Motor neuron (in vitro differentiated cells): ENCODE data around the gene ZNF467. TPM values are rescaled to one million over a fixed set of nuclear protein-coding genes. Genes with fewer than 3 reads are reported as not detected.
A peak's percentile ranks its signal among the peaks of the same experiment; 100 is the strongest.

Source experiments
- ATAC-seq, 8 experiments: fragments of 200-7000 bp; cut with Tn5 transposase; replicated peaks in 6 of 8; 2 replicates each; pipeline ENCODE4 v1.8.0; 2021; ENCODE audit warnings: mild to moderate bottlenecking in 8 of 8, moderate library complexity in 8 of 8
- H3K27ac ChIP-seq, 2 donors: fragments of 250-450 bp; sonication (Bioruptor Pico); 2 replicates each; pipeline ENCODE4 v1.9.0; 2021; ENCODE audit warnings: antibody characterized with exemption in 2 of 2, mild to moderate bottlenecking in 2 of 2, moderate library complexity in 1 of 2
- H3K4me1 ChIP-seq, 2 donors: fragments of 250-450 bp; sonication (Bioruptor Pico); replicated peaks in 1 of 2; 2 replicates each; pipeline ENCODE4 v1.6.1; 2021; ENCODE audit warnings: antibody characterized with exemption in 2 of 2, mild to moderate bottlenecking in 2 of 2, moderate library complexity in 1 of 2
- H3K4me3 ChIP-seq, 5 donors: fragments of 250-450 bp; sonication (Bioruptor Pico); 2 replicates each; pipeline ENCODE4 v1.9.0; 2021; ENCODE audit warnings: antibody characterized with exemption in 5 of 5, mild to moderate bottlenecking in 5 of 5, moderate library complexity in 4 of 5
- WGBS, 10 experiments: fragments of 450-650 bp; shearing (Covaris generic); methylation state at CpG; one replicate each; pipeline ENCODE4 v1.0.0; 2022; 5-methylcytosine and 5-hydroxymethylcytosine counted together
- in situ Hi-C, 9 experiments: fragments of 400-800 bp; cut with MboI; loops; one replicate each; pipeline ENCODE4 v1.15.0; 2021; ENCODE audit warnings: low sequenced_read_pairs in 9 of 9, low pct_unique_long_range_greater_than_20kb in 2 of 9; ENCODE audit not compliant: unreplicated experiment in 9 of 9
- total RNA-seq, 8 experiments: library from RNA; unstranded; fragments of 300-600 nt; gene quantifications; 2 replicates each; pipeline versions ENCODE4 v1.2.3 to v1.2.4, GENCODE V29; 2022

ZNF467 gene
- total RNA-seq, 8 experiments from 2014 or later, result 0.71 to 7.7 (median 5.1) TPM

DNA sequence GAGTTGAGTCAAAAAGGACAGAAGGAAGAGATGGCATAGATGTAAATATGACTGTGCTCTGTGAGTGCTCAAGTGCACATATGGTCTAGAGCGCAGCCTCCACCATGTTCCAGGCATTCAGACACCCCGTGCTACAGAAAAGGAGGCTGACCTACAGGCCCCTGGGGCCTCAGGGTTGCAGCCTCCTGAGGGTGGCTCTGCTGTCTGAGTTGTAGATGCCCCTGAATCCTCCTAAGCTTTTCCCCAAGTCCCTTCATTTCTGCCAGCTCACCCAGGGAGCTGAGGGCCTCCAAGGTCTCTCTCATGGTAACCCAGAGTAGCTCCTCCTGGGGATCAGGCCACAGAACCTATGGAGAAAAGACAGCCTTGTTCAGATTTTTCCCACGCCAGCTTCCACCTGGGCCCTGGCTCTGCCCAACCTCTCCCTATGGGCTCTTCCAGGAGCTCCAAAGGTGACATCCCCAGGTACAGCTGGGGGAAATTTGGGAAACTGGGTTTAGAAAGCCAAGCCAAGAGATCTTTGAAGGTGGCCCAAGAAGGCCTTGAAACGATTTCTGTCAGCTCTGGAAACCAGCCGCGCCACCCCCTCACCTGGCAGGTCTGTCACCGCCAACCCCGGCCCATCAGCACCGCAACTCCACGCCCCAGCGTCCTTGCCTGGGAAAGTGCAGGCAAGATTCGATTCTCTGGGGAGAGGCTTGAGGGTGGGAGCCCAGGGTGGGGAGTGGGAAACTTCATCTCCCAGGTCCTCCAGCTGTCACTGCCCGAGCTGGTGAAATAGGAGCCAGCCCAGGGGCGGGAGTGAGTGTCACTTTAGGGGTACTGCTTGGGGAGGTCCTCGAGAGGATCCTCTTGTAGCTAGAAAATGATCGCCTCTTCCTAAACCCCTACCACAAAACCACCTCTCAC lies 2.4 kb downstream of the ZNF467 start:
- ATAC-seq, result peak in 7 of 8 experiments; percentile 3 to 37 (median 31)
- Histone ChIP-seq H3K4me1 (peaks cover 27 to 30% of the 10 kb centered on the region in 2 donors), H3K27ac (peak overlapping the region; percentile 13 to 74), H3K4me3 (peak overlapping the region; percentile 29 to 54 (median 40))
- in situ Hi-C loops, result loop anchor here in 1 of 9 experiments (25.0 kb wide), 1 partner anchor 109 kb away; no protein-coding TSS in a partner anchor
- WGBS, 10 experiments, result 43 to 100% (median 96%) methylated on average over 1 to 2 of the region's 16 CpGs; no CpG with 5 or more reads in 4 of the 10 experiments

DNA sequence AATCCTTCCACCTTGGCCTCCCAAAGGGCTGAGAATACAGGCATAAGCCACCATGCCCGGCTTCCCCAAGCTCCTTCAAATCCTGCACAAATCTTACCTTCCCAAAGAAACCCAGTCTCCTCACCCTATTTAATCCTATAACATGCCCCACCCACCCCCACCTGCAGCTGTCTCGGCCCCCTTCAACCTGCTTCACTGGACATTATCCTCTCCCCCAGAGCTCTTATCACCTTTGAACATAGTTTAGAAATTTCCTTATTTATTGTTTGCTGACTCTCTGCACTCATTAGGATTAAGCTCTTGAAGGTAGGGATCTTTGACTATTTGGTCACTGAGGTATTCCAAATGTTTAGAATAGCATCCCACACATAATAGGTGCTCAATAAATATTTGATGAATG lies 3.5 kb downstream of the ZNF467 start:
- ATAC-seq, result no peak
- in situ Hi-C loops, result loop anchor here in 1 of 9 experiments (25.0 kb wide), 1 partner anchor 108 kb away; no protein-coding TSS in a partner anchor
- no peak overlapping the region for H3K4me3 ChIP-seq
- WGBS, 10 experiments, result no CpG with 5 or more reads among the region's 2 CpGs
- peaks cover 19 to 21% of the 10 kb centered on the region in 2 donors for H3K4me1 ChIP-seq
- no peak overlapping the region for H3K27ac ChIP-seq

DNA sequence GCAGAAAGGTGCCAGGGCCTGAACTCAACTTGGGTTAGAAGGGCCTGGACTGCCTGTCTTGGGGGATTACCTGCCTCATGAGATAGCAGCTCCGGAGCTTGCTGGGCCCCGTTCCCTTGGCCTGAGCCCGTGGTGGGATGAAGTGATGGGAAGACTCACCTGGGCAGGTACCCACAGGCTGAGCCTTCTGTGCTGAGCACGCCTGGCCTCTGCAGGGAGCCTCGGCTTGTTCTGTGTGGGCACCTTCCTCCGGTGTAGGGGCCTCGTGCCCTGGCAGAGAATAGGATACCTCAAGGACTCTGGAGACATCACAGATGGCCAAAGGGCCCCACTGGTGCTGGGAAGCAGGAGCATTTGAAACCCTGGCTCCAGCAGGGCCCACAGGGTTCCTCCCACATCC lies 4.5 kb downstream of the ZNF467 start:
- Histone ChIP-seq H3K27ac (no peak overlapping the region), H3K4me1 (peaks cover 10 to 21% of the 10 kb centered on the region in 2 donors), H3K4me3 (no peak overlapping the region)
- no peak for ATAC-seq
- in situ Hi-C loops, result loop anchor here in 1 of 9 experiments (25.0 kb wide), 1 partner anchor 107 kb away; no protein-coding TSS in a partner anchor
- 80 to 88% methylated on average over 1 to 4 of the region's 7 CpGs; no CpG with 5 or more reads in 8 of the 10 experiments for WGBS, 10 experiments

DNA sequence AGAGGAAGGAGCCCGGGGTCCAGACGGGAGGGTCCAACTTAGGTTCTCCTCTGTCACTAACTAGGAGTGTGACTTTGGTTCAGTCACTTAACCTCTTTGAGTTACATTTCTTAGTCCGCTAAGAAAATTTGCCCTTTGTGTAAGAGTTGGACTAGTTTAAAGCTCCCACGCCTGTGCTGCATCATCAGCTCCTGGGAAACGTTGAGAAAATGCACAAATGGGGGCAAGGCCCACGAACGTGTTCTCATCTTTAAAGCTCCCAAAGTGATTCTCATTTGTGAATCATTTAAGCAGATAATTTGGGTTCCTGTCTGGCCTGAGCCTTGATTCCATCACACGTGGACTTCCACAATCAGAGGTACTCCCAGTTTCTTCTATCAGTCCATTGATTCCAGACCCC lies 6.3 kb downstream of the ZNF467 start:
- ATAC-seq, result no peak
- 14 to 100% (median 84%) methylated on average over 2 to 7 of the region's 8 CpGs; no CpG with 5 or more reads in 3 of the 10 experiments for WGBS, 10 experiments
- Histone ChIP-seq H3K27ac (no peak overlapping the region), H3K4me3 (no peak overlapping the region), H3K4me1 (peaks cover 9 to 17% of the 10 kb centered on the region in 2 donors)
- in situ Hi-C loops, result loop anchor here in 1 of 9 experiments (25.0 kb wide), 1 partner anchor 105 kb away; no protein-coding TSS in a partner anchor

DNA sequence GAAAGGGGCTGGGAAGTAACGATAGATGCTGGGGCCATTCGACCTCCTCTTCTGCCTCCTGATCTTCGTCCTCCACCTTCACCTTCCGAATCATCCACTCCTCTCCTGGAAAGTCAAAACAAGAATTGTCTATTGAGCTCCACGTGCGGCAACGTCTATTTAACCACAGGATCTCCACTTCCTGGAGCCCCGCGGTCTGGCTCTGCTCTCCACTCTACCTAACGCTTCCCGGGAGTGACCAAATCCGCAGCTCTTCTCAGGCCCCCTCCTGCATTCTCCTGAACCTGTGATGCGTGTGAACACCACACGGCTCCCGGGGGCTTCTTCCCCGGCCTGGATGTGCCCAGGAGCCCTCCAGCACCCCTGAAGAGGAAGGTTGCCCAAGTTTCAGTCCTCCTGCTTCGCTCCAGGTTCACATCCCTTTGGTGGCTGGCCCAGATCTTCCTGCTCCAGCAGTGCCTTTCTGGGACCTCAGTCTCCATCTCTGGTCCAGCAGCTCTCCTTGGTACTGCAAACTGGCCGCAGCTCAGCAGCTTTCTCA lies 7.2 kb downstream of the ZNF467 start:
- H3K27ac ChIP-seq, result no peak overlapping the region
- peak in 1 of 8 experiments; percentile 2 for ATAC-seq
- peaks cover 9 to 15% of the 10 kb centered on the region in 2 donors for H3K4me1 ChIP-seq
- 24 to 100% (median 60%) methylated on average over 1 to 14 of the region's 18 CpGs; no CpG with 5 or more reads in 4 of the 10 experiments for WGBS, 10 experiments
- in situ Hi-C loops, result loop anchor here in 1 of 9 experiments (25.0 kb wide), 1 partner anchor 104 kb away; no protein-coding TSS in a partner anchor
- H3K4me3 ChIP-seq, result peak overlapping the region in 2 of 5 donors; percentile 22 to 27

DNA sequence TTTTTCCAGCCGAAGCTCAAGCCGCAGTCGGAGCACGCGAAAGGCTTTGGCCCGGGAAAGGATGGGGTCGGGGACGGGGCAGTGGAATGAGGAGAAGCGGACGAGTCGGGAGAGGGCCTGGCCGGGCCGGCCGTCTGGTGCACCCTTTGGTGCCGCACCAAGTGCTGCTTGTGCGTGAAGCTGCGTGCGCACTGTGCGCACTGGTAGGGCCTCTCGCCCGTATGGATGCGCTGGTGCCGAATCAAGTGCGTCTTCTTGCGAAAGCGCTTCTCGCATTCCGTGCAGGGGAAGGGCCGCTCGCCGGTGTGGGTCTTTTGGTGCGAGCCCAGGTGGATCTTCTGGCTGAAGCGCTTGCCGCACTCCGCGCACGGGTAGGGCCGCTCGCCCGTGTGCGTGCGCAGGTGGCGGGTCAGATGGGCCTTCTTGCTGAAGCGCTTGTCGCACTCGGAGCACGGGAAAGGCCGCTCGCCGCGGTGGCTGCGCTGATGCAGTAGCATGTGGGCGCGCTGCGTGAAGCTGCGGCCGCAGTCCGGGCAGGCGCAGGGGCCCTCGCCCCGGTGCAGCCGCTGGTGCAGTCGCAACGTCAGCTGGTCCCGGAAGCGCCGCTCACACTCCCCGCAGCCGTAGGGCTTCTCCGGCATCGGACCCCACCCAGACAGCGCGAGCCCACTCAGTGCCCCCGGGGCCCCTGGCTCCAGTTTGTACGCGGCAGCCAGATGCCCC lies 7.8 kb downstream of the ZNF467 start:
- in situ Hi-C loops, result loop anchor here in 1 of 9 experiments (25.0 kb wide), 1 partner anchor 103 kb away; no protein-coding TSS in a partner anchor
- peaks cover 2 to 9% of the 10 kb centered on the region in 2 donors for H3K4me1 ChIP-seq
- H3K27ac ChIP-seq, result no peak overlapping the region
- H3K4me3 ChIP-seq, result peak overlapping the region in 3 of 5 donors; percentile 19 to 27 (median 22)
- WGBS, 10 experiments, result 0 to 100% (median 10%) methylated on average over 1 to 7 of the region's 76 CpGs; no CpG with 5 or more reads in 3 of the 10 experiments
- peak in 4 of 8 experiments; percentile 68 to 76 (median 72) for ATAC-seq

DNA sequence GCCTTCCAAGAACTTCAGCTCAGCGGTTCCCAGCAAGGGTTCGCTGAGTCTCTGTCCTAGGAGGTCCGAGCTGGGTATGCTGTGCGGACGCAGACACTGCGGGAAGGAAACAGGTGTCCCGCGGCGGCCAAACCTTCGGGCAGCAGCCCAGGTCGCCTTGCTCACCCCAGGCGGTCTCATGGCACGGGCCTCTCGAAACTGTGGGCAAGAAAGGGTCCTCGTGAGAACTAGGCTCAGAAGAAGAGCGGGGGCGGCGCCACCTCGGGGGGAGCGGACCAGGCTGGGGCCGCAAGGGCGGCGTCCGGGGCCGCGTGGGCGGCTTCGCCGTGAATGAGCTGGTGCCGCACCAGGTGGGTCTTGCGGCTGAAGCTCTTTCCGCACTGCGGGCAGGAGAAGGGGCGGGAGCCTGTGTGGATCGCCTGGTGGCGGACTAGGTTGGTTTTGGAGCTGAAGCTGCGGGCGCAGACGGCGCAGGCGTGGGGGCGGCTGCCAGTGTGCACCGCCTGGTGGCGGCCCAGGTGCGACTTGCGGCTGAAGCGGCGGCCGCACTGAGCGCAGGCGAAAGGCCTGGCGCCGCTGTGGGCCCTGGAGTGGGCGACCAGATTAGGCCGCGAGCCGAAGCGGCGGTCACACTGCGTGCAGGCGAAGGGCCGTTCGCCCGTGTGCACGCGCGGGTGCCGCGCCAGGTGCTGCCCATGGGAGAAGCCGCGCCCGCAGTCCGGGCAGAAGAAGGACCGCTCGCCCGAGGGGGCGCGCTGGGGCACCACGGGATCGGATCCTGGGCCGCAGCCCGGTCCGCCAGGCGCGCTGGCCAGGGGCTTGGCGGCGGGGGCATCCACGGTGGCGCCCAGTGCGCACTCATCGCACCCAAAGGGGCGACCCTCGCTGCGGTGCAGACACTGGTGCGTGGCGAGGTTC lies 8.6 kb downstream of the ZNF467 start:
- peak overlapping the region in 3 of 5 donors; percentile 1 to 27 (median 22) for H3K4me3 ChIP-seq
- in situ Hi-C loops, result loop anchor here in 1 of 9 experiments (25.0 kb wide), 1 partner anchor 102 kb away; no protein-coding TSS in a partner anchor
- ATAC-seq, result peak in 4 of 8 experiments; percentile 79 to 87 (median 86)
- 3 to 99% (median 39%) methylated on average over 1 to 39 of the region's 96 CpGs; no CpG with 5 or more reads in 4 of the 10 experiments for WGBS, 10 experiments
- H3K4me1 ChIP-seq, result peaks cover 0 to 9% of the 10 kb centered on the region in 2 donors
- H3K27ac ChIP-seq, result no peak overlapping the region

DNA sequence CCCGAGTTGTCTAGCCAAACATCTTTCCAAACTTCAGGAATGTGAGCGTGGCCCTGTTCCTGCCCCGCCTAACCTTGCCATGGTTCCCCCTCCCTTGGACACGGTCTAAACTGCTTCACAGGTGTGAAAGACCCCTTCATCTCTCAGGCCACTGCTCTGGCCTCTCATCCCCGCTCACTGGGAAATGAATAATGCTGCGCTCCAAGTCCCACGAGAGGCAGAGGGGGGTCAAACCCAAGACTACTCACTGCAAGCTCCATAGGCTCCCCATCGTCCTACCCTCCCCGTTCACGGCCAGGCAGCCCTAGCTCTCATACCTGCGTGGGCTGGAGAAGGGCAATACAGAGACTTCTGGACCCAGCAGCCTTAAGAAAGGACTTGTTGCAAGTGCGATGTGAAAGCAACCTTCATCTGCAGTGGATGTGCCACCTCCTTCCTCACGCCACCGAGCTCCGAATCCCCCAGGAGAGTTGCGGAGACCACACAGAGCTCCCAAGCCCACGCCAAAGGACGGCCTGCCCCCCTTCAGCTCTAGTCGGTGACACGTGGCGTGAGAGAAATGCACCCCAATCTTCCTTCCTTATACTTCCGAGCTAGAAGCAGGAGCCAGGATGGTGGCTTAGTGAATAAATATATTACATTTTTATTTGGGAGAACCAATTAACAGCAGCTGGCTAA lies 9.7 kb downstream of the ZNF467 start:
- in situ Hi-C loops, result loop anchor here in 1 of 9 experiments (25.0 kb wide), 1 partner anchor 101 kb away; no protein-coding TSS in a partner anchor
- WGBS, 10 experiments, result 43 to 100% (median 83%) methylated on average over 1 to 13 of the region's 22 CpGs; no CpG with 5 or more reads in 1 of the 10 experiments
- H3K4me1 ChIP-seq, result peaks cover 0 to 9% of the 10 kb centered on the region in 2 donors
- H3K4me3 ChIP-seq, result no peak overlapping the region
- H3K27ac ChIP-seq, result no peak overlapping the region
- no peak for ATAC-seq

DNA sequence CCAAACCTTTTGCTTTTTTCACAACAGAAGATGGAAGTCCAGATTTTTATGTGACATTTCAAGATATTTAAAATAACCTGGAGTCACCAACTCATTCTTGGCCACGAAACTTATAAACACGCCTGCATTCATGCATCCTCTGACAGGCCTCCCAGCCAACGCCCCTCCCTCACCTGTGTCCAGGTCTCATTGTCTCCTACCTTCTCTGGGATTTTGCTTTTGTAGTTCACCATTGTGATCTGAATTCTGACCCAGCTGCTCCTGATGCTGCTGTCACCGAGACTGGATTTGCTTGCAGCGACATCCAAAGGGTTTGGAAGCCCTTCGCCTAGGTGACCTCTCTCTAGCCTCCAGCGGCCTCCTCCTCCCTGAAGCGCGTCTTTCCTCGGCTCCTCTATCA lies 10.8 kb downstream of the ZNF467 start:
- no peak overlapping the region for H3K27ac ChIP-seq
- H3K4me1 ChIP-seq, result peaks cover 0 to 9% of the 10 kb centered on the region in 2 donors
- no peak overlapping the region for H3K4me3 ChIP-seq
- ATAC-seq, result no peak
- 40 to 100% (median 85%) methylated on average over 1 to 10 of the region's 10 CpGs; no CpG with 5 or more reads in 2 of the 10 experiments for WGBS, 10 experiments
- in situ Hi-C loops, result loop anchor here in 1 of 9 experiments (25.0 kb wide), 1 partner anchor 100 kb away; no protein-coding TSS in a partner anchor

DNA sequence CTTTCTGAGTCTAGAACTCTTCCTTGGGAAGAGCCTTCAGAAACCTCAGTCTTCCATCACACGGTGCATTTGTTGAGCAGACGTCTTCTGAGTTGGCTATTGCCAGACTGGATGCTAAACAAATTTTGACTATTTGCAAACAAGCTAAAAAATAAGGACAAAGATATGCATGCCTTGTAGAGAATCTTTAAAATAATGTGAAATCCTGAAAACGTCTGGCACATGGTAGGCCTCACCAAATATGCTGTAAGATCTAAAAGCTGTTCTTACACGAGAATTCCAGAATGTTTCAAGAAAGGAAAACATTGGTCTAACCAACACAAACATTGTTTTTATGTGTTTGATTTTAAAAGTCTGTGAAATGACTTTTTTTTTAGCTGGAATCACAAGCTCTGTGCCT lies 11.3 kb downstream of the ZNF467 start:
- in situ Hi-C loops, result loop anchor here in 1 of 9 experiments (25.0 kb wide), 1 partner anchor 100 kb away; no protein-coding TSS in a partner anchor
- Histone ChIP-seq H3K4me3 (no peak overlapping the region), H3K4me1 (peaks cover 0 to 9% of the 10 kb centered on the region in 2 donors), H3K27ac (no peak overlapping the region)
- ATAC-seq, result no peak
- WGBS, 10 experiments, result 0 to 83% (median 61%) methylated on average over 1 to 4 of the region's 4 CpGs; no CpG with 5 or more reads in 1 of the 10 experiments

DNA sequence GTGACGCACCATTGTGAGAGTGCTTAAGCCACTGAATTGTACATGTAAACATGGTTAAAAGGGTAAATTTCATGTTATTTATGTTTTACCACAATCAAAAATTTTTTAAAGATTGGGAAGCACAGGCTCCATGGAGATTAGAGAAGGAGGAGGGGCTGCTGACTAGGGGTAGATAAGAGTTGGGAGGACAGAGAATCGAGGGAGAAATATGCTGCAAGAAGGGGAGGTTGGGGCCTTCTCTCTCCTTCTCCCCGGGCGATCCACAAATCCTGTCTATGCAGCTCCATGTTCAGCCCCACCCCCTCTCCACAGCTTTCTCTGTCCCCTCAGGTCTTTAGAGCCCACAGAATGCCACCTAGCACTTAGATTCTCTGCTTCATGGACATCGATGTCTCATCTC lies 12.1 kb downstream of the ZNF467 start:
- no peak for ATAC-seq
- in situ Hi-C loops, result loop anchor here in 1 of 9 experiments (25.0 kb wide), 1 partner anchor 99 kb away; no protein-coding TSS in a partner anchor
- Histone ChIP-seq H3K27ac (no peak overlapping the region), H3K4me3 (no peak overlapping the region), H3K4me1 (peaks cover 0 to 9% of the 10 kb centered on the region in 2 donors)
- 0 to 100% (median 58%) methylated on average over 1 to 5 of the region's 5 CpGs; no CpG with 5 or more reads in 2 of the 10 experiments for WGBS, 10 experiments
